NB4 (cell line): ENCODE data around the gene CXXC5.

ENCODE experiments used
- MYC ChIP-seq: IDR thresholded peaks from 2 replicates; pipeline ENCODE4 v1.6.1; 2011; ENCODE audit warnings: low read depth, low read length
- POLR2A ChIP-seq: IDR thresholded peaks from 2 replicates; pipeline ENCODE4 v1.6.1; 2011; ENCODE audit warnings: mild to moderate bottlenecking; ENCODE audit not compliant: insufficient read length; ENCODE audit errors: extremely low read depth
- TF ChIP-seq, protein P1 (sequence below): IDR thresholded peaks from one replicate; pipeline ENCODE4 v1.5.1; 2012; ENCODE audit warnings: low read depth, low read length

DNA sequence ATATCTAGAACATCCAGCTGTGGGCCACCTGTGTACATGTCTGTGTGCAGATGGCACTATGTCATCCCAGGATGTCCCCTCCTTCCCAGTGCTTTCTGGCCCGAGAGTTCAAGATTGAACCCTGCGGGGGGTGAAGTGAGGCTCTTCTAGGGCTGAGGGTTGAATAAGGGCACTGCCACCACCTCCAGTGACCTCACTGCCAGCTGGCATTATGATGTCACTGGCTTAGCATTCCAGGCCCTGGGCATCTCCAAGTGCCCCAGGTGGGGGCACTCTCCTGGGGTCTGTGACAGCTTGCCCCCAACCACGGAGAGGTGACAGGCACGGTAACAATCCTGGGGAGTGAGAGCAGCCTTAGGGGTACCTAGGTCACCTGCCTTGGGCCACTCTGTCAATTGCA is 27.1 kb downstream of the CXXC5 start:
- TF ChIP-seq, protein P1, sequence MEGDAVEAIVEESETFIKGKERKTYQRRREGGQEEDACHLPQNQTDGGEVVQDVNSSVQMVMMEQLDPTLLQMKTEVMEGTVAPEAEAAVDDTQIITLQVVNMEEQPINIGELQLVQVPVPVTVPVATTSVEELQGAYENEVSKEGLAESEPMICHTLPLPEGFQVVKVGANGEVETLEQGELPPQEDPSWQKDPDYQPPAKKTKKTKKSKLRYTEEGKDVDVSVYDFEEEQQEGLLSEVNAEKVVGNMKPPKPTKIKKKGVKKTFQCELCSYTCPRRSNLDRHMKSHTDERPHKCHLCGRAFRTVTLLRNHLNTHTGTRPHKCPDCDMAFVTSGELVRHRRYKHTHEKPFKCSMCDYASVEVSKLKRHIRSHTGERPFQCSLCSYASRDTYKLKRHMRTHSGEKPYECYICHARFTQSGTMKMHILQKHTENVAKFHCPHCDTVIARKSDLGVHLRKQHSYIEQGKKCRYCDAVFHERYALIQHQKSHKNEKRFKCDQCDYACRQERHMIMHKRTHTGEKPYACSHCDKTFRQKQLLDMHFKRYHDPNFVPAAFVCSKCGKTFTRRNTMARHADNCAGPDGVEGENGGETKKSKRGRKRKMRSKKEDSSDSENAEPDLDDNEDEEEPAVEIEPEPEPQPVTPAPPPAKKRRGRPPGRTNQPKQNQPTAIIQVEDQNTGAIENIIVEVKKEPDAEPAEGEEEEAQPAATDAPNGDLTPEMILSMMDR: no peak
- TF ChIP-seq POLR2A (no peak), MYC (no peak)
